Panc1 (cell line): ENCODE measurements around the gene MAP4. TPM values are rescaled to one million over a fixed set of nuclear protein-coding genes. Genes with fewer than 3 reads are reported as not detected.

Experiments used
- ATAC-seq: fragments of 200-7000 bp; cut with Tn5 transposase; 2 replicates; pipeline ENCODE4 v1.9.1; 2020; ENCODE audit warnings: mild to moderate bottlenecking, moderate library complexity
- BruUV-seq: library from RNA; stranded (reverse); fragments of 400-500 nt; replicated peaks from 2 replicates; lab custom pipeline; 2021; lab: Mats Ljungman, UMichigan
- CTCF ChIA-PET: fragments of 300-600 bp; sonication (Branson Sonifier 250); formaldehyde crosslinking; loops from one replicate; lab custom pipeline; 2022; ENCODE audit warnings: antibody characterized with exemption; lab: Charles Lee
- POLR2A ChIA-PET: fragments of 300-600 bp; sonication (Branson Sonifier 250); formaldehyde crosslinking; loops from one replicate; lab custom pipeline; 2022; ENCODE audit warnings: antibody characterized with exemption; lab: Charles Lee
- DNase-seq: peaks from one replicate; pipeline ENCODE4 v3.0.0-alpha.2; 2010; ENCODE audit warnings: low read depth, low spot score
- H3K27ac ChIP-seq: 2 replicates; pipeline ENCODE4 v1.5.1; 2011; ENCODE audit warnings: mild to moderate bottlenecking, low read length, inconsistent platforms
- H3K27me3 ChIP-seq: fragments of 200-500 bp; sonication (Bioruptor generic); 2 replicates; pipeline ENCODE4 v1.6.0; 2014; ENCODE audit warnings: low read length, inconsistent platforms; ENCODE audit not compliant: control insufficient read depth, insufficient read depth
- H3K36me3 ChIP-seq: fragments of 200-500 bp; sonication (Bioruptor generic); 2 replicates; pipeline ENCODE4 v1.5.1; 2014; ENCODE audit warnings: inconsistent platforms, mild to moderate bottlenecking, low read length, moderate library complexity; ENCODE audit not compliant: control insufficient read depth, insufficient read depth
- H3K4me1 ChIP-seq: 2 replicates; pipeline ENCODE4 v1.5.1; 2011; ENCODE audit warnings: inconsistent platforms, mild to moderate bottlenecking, low read length, moderate library complexity; ENCODE audit not compliant: control insufficient read depth, insufficient read depth
- H3K4me3 ChIP-seq, 2 experiments: 2 replicates each; pipeline ENCODE4 v1.5.1; 2011 to 2012; ENCODE audit warnings: low read depth in 2 of 2, low read length in 2 of 2, mild to moderate bottlenecking in 2 of 2, inconsistent platforms in 1 of 2, moderate library complexity in 1 of 2
- H3K9me3 ChIP-seq: fragments of 200-500 bp; sonication (Bioruptor generic); 2 replicates; pipeline ENCODE4 v1.5.1; 2014; ENCODE audit warnings: low read depth, mild to moderate bottlenecking, inconsistent platforms, low read length, moderate library complexity; ENCODE audit not compliant: control insufficient read depth, insufficient read depth
- CTCF ChIP-seq: fragments of 450-650 bp; IDR thresholded peaks from 2 replicates; pipeline ENCODE4 v1.5.1; 2017; ENCODE audit warnings: mild to moderate bottlenecking
- POLR2AphosphoS5 ChIP-seq: IDR thresholded peaks from 2 replicates; pipeline ENCODE4 v1.6.1; 2012; ENCODE audit warnings: mild to moderate bottlenecking, low read depth, low read length, moderate library complexity
- REST ChIP-seq, 2 experiments: IDR thresholded peaks; 2 replicates each; pipeline ENCODE4 v1.6.1; 2011 to 2012; ENCODE audit warnings: low read depth in 2 of 2, control low read depth in 1 of 2, low read length in 1 of 2, mild to moderate bottlenecking in 1 of 2, moderate library complexity in 1 of 2; ENCODE audit not compliant: insufficient read depth in 1 of 2
- SIN3A ChIP-seq: IDR thresholded peaks from 2 replicates; pipeline ENCODE4 v1.6.1; 2012; ENCODE audit warnings: low read depth, mild to moderate bottlenecking, low read length, moderate library complexity, borderline replicate concordance; ENCODE audit not compliant: insufficient read depth
- TCF7L2 ChIP-seq: IDR thresholded peaks from 2 replicates; pipeline ENCODE4 v1.6.1; 2011; ENCODE audit warnings: mild to moderate bottlenecking, low read depth, low read length, inconsistent platforms
- in situ Hi-C: cut with HindIII; loops from 2 replicates; pipeline ENCODE4 v1.10.0; 2016; ENCODE audit warnings: low sequenced_read_pairs, low pct_unique_long_range_greater_than_20kb
- intact Hi-C: fragments of 100-400 bp; cut with micrococcal nuclease; formaldehyde crosslinking; loops from one replicate; pipeline ENCODE4 v1.10.0; 2022; ENCODE audit not compliant: unreplicated experiment
- total RNA-seq: library from RNA; stranded (reverse); gene quantifications from one replicate; pipeline ENCODE4 v1.2.1, GENCODE V29; 2021; ENCODE audit not compliant: unreplicated experiment

The MAP4 gene
- total RNA-seq, 1 experiment from 2014 or later = 150 TPM

- Histone ChIP-seq H3K4me1 (no peaks in the 10 kb centered on the region), H3K27ac (no peak overlapping the region), H3K36me3 (no peaks in the 10 kb centered on the region), H3K4me3 (no peak overlapping the region), H3K9me3 (no peaks in the 10 kb centered on the region), H3K27me3 (no peaks in the 10 kb centered on the region)
- ChIA-PET CTCF (no interaction called here), POLR2A (no interaction called here)
- TF ChIP-seq REST (IDR thresholded peaks at IDR 0.05; ENCODE audit: insufficient read depth in 1 of 2, low read depth in 2 of 2, low read length in 1 of 2) (no peak), SIN3A (no peak), CTCF (no peak), TCF7L2 (no peak), POLR2AphosphoS5 (no peak)
- in situ Hi-C loops = no loop called here
- no peak for ATAC-seq
- intact Hi-C loops = no loop called here
- BruUV-seq = no TSS peak
- DNase-seq = no peak
Measured at GRCh38 chr3:47940232-47940631, 76.0 kb downstream of the MAP4 start.

- Histone ChIP-seq H3K36me3 (no peaks in the 10 kb centered on the region; the same call in 1 of the 2 replicates), H3K9me3 (no peaks in the 10 kb centered on the region), H3K27me3 (no peaks in the 10 kb centered on the region), H3K4me3 (no peak overlapping the region), H3K4me1 (no peaks in the 10 kb centered on the region), H3K27ac (no peak overlapping the region)
- intact Hi-C loops (no loop called here), in situ Hi-C loops (no loop called here)
- ATAC-seq (no peak), DNase-seq (no peak)
- CTCF ChIA-PET = no interaction called here
- TF ChIP-seq REST (IDR thresholded peaks at IDR 0.05; ENCODE audit: insufficient read depth in 1 of 2, low read depth in 2 of 2, low read length in 1 of 2) = no peak
- no peak for TF ChIP-seq SIN3A
- TF ChIP-seq CTCF = no peak
- no peak for TF ChIP-seq POLR2AphosphoS5
- TF ChIP-seq TCF7L2 = no peak
- POLR2A ChIA-PET = no interaction called here
- TSS peak; percentile 20 for BruUV-seq
Measured at GRCh38 chr3:47932421-47932820, 83.8 kb downstream of the MAP4 start.
